NCI-H2227 treated with DMSO at 0.1 percent for 48 hours (cell line): ENCODE data around the gene RSRP1.
"Not testable (repeated sequence)": the region's sequence is repeated elsewhere in the genome, so short reads cannot be mapped to it uniquely, and the experiment has no call there.

Source experiments
- DNase-seq: peaks from one replicate; lab custom pipeline; 2025; lab: John Stamatoyannopoulos, UW

RSRP1 gene, protein sequence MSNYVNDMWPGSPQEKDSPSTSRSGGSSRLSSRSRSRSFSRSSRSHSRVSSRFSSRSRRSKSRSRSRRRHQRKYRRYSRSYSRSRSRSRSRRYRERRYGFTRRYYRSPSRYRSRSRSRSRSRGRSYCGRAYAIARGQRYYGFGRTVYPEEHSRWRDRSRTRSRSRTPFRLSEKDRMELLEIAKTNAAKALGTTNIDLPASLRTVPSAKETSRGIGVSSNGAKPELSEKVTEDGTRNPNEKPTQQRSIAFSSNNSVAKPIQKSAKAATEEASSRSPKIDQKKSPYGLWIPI

DNA sequence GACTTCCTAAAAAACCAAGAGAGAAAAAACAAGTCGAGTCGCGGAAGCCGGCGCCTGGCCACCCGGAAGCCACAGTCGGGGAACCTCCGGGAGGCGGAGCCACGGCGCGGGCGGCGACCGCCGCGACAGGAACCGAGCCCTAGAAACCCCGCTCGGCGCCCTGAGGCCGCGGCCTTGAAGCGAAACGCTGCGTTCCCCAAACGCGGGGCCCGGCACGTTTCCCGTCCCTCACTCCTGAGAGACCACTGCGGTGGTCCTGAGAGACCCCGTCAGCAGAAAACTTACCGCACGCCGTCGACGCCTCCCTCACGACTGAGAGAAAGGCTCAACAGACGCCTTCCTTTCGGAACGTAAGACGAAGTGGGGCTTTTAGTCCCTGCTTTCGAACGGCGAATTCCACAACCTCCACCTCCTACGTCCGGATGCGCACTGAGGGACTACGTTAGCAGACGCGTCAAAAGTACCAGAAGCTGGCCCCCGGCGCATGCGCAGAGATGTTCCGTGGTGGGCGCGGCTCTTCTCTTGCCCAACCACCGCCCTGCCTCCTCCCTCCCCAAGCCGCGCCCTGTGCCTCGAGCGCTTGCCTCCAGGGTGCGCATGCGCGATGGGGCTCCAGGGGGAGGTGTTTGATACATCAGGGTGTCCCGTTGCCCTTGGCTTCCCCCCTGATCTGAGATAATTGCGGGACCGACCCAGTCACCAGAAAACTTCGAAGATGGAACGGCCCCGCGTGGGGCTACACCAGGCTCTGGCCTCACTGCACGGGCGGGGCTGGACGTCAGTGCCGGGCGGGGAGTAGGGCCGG lies at the start of gene RSRP1:
Gene RSRP1, minus strand, starts transcription at position 431 of the 805 bp plus-strand sequence. CDS start 491 bp downstream, outside the sequence.
- DNase-seq: peak; percentile 99

DNA sequence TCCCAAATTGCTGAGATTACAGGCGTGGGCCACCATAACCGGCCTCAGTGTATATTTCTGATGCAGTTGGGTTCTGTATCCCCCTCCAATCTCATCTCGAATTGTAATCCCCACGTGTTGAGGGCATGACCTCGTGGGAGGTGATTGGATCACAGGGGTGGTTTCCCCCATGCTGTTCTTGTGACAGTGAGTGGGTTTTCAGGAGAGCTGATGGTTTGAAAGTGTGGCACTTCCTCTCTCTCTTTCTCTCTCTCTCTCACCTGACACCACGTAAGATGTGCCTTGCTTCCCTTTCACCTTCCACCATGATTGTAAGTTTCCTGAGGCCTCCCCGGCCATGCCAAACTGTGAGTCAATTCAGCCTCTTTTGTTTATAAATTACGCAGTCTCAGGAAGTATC lies 49.2 kb upstream of the RSRP1 start:
- not testable (repeated sequence) for DNase-seq

DNA sequence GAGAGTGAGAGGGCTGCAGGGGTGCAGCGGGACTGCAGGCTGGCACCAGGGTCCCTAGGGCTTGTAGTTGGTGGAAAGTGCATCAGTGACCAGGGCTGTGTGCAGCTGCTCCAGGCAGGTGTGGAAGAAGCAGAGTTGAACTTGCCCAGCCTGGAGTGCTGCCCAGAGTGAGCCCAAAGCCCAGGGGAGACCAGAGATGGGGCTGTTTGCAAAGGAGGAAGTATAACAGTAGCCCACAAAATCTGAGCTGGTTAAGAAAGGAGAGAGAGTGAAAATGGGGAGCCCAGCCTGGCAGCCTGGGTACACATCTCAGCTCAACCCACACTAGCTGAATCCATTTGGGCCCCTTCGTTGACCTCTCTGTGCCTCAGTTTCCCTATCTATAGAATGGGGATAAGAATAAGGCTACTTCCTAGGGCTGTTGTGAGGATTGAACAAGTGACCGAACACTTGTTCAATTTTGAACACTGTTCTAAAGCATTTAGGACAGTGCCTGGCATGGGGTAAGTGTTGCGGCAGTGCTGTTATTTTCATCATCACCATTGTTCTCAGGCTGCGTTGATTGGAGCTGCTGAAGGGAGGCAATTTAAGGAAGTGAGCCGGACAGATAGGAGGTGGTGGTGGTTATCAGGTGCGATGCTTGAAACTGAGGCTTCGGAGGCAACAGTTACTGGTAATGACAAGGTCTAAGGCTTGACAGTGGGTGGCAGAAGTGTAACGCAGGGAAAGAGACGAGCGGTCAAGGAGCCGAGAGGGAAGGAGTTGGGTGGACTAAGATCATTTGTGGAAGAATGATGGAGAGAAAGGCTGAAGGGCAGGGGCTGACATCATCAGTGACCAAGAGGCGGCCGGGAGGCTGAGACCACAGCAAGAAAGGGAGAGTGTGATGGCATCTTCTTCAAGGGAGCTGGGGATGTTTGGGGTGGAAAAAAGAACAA lies 47.9 kb upstream of the RSRP1 start:
- not testable (repeated sequence) for DNase-seq

DNA sequence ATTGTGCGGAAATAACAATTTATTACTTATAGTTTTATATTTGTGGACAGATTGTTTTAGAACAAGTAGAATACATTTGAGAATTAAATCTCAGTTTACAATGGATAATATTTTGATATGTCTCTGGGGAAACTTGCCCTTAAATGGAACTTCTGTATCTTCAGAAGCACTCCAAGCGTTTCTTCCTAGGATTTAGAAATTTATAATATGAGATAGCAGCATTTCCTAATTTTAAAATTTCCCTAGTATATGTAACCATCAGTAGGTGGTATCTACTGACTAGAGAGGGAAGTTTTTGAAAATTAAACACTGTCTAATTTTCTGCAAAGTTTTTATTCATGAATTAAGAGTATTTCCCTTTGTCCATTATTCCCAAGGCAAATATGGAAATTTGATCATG lies 46.2 kb upstream of the RSRP1 start:
- DNase-seq: not testable (repeated sequence)

DNA sequence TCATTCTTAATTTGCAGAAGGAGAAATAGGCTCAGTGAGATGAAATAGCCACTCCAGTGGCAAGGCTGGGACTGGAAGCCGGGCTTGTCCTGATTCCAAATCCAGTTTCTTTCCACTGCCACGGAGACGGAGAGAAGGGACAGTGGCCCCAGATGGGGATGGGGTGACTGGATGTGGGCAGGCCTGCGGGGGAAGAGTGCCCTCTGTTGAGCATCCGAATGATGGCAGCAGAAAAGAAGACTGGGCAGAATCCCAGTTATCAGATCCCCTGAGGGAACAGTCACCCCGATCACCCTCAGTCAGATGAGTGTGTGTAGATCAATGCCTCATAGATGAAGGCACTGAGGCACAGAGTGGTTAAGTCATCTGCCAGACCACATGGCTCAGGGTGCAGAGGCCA lies 42.8 kb upstream of the RSRP1 start:
- DNase-seq: not testable (repeated sequence)

DNA sequence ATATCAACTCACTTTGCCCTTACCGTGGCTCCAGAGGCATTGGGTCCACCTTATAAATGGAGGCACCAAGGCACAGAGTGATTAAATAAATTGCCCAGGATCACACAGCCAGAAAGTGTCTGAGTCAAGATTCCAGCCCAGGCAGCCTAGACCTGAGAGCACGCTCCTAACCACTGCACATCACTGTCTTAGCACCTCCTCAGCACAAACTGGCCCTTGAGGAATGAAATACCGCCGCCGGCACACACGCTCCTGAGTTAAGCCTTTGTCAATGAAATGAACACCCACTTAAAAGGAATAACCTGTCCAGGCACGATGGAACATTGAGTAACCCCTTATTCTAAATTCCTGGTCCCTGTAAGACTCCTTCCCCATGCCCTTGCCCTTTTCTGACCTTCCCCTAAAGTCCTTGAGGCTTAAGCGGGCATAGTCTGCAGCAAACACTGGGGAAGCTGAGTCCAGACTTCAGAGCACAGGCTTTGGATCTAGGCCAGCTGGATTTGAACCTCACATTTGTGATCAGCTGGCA lies 41.4 kb upstream of the RSRP1 start:
- DNase-seq: not testable (repeated sequence)

DNA sequence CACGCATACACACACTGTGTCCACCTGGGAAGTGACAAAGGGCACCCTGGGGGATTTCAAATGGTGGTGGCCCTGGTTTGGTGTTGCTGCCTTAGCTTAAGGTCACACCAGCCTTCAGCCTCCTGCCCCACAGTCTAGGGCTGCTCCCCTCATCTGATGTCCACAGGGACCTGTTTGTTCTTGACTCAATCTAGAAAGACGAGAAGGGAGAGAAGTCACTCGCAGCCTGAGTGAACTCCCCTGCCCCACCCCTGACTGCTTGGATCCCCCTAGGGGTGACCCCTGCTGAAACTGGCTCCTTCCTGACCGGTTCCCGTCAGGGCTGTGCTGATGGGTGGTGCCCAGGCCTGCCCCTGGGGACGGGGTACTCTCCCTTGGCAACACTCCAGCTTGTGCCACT lies 39.9 kb upstream of the RSRP1 start:
- not testable (repeated sequence) for DNase-seq

DNA sequence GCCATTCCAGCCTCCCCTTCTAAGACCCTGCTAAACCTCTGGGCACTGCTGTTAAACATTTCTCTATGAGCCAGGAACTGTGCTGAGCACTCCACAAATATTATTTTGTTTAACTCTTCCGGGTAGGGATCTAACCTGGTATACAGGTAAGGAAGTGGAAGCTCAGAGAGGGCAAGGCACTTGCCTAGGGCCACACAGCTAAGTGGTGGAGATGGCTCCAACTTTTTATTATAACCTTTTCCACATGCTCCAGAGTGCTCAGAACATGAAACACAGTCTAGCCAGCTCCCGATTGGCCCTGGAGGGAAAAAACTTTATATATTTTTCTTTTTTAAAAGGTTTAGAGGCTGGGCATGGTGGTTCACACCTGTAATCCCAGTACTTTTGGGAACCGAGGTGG lies 38.6 kb upstream of the RSRP1 start:
- not testable (repeated sequence) for DNase-seq

DNA sequence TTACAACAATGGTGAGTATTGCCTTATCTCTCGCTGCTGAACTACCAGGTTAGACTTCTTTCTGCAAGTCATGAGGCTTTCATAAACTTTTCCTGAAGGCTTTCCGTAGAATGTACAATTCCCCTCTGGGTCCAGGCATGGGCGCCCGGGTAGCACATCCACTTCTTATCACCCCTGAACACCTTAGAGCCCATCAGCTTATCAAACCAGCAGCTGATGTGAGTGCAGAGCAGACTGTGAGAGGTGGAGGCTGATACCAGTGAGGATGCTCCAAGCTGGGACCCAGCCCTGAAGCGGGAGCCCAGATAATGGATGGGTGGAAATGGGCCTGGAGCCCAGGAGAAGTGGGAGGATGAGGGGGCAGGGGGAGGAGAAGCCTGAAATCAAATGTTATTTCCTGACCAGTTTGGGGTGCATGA lies 32.4 kb upstream of the RSRP1 start:
- not testable (repeated sequence) for DNase-seq

DNA sequence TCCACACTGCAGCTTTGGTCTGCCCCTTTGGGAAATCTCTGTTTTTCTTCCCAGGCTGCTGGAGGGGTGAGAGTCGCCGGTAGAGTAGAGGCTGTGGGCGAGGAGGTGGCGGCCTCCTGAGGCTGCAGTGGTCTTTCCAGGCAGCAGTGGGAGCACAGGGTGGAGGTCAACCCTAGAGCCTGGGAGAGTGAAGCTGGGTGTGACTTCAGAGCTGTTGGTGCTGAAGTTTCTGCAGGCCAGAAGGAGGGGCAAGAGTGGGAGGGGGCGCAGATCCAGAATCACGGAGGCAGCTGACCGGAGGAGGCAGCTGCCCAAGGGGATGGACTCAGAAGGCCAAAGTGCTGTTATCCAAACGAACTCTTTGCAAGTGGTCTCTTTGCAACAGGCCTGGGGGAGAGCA lies 31.5 kb upstream of the RSRP1 start:
- DNase-seq: not testable (repeated sequence)

DNA sequence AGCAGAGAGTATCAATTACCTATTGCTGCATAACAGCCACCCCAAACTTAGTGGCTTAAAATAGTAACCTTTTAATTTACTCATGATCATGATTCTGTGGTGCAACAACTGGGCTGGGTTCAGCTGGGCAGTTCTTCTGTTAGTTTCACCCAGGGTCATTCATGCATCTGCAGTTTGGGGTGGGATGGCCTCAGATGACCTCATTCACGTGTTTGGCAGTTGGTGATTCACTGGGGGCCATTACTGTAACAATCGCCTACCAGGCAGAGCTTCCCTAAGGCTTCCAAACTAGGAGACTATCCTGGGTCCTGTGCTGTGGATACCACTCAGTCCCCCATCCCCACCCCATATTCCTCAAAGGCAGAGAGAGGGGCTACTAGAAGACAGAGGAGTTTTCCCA lies 31.1 kb upstream of the RSRP1 start:
- DNase-seq: not testable (repeated sequence)

DNA sequence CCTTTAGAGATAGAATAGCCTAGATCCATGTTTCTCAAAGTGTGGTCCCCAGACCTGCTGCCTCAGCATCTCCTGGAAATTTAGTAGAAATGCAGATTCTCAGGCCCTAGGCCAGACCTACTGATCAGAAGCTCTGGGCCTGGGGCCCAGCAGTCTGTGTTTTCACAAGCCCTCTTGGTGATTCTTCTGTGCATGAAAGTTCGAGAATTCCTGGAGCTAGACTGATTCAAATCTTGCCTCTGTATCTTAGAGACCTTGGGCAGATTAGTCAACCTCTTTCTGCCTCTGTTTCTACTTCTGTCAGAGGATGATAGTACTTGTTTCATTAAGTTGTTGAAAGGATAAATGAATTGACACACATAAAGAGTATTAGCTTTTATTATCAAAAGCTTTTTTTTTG lies 30.0 kb upstream of the RSRP1 start:
- not testable (repeated sequence) for DNase-seq

DNA sequence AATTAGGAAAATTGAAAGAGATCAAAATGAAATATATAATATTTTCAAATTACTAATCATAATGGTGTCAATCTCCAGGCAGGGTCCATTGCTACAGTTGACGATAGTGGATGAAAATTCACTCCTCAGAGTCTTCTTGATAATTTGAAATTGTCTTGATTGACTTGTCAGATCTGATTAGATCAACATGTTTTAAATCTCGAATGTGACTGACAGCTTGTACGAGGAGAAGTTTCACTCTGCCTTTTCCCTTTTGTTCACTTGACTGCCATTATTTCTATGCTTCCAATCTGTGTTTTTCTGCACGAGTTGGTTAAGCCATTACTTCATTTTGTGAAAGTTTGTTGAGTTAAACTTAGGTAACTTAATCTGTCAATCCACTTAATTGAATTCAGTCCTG lies 28.4 kb upstream of the RSRP1 start:
- not testable (repeated sequence) for DNase-seq

DNA sequence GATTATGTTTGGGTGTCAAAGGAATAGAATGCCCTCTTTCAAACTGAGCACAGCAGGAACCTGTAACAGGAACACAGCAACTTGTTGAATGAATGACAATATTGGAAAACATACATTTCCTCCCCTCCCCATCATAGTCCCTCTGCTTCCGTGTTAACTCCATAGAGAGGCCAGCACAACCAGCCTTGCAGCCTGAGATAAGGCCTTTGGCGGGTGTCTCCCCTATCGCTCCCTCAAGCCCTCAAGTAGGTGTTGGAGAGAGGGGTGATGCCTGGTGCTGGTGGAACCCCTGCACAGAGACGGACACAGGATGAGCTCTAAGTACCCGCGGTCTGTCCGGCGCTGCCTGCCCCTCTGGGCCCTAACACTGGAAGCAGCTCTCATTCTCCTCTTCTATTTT lies 25.0 kb upstream of the RSRP1 start, which contains the start of gene RHD:
Gene RHD, plus strand, starts transcription at position 272 of the 400 bp plus-strand sequence. Its CDS starts 39 bp downstream, at position 311.
- not testable (repeated sequence) for DNase-seq

DNA sequence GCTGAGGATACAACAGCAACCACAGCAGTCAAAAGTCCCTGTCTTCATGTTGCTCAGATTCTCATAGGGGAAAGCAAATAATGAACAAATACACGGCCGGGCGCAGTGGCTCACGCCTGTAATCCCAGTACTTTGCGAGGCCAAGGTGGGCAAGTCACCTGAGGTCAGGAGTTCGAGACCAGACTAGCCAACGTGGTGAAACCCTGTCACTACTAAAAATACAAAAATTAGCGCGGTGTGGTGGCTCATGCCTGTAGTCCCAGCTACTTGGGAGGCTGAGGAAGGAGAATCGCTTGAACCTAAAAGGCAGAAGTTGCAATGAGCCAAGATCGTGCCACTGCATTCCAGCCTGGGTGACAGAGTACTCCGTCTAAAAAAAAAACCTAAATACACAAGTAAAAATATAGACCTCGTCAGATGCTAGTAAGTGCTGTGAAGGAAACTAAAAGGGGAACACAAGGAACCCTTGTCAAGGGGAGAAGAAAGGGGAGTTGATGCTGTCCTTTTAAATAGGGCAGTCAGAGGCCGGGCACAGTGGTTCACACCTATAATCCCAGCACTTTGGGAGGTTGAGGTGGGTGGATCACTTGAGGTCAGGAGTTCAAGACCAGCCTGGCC lies 21.0 kb upstream of the RSRP1 start:
- DNase-seq: not testable (repeated sequence)

DNA sequence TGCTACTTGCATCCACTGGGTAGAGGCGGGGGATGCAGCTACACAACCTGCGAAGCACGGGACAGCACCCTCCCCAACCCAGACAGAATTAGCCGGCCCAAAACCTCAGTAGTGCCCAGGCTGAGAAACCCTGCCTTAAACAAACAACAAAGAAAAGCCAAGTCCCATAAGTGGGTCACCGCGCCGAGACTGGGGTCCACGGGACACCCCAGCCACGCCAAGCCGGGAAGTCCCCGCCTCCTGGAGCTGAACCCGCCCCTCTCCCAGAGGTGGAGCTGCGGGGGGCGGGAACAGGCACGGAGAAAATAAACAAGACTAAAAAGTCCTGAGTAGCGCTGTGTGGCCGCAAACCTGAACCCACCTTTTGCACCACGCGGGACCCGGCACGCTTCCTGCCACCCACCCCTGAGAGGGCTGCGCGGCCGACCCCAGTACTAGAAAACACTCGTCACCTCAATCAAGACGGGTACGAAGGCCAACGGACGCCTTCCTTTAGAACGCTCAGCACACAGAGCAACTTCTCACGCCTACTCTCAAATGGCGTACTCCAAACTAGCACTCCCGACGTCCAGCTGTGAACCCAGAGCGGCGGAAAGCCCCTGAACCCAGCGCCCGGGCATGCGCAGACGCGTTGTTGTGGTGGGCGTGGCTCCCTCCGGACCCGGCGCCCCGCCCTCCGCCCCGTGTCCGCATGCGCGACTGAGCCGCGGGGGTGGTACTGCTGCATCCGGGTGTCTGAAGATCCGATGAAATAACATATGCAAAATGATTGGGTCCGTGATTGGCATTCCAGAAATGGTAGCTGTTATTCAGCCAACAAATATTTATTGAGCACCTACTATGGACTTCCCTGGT lies 20.3 kb upstream of the RSRP1 start:
- DNase-seq: peak; percentile 23

DNA sequence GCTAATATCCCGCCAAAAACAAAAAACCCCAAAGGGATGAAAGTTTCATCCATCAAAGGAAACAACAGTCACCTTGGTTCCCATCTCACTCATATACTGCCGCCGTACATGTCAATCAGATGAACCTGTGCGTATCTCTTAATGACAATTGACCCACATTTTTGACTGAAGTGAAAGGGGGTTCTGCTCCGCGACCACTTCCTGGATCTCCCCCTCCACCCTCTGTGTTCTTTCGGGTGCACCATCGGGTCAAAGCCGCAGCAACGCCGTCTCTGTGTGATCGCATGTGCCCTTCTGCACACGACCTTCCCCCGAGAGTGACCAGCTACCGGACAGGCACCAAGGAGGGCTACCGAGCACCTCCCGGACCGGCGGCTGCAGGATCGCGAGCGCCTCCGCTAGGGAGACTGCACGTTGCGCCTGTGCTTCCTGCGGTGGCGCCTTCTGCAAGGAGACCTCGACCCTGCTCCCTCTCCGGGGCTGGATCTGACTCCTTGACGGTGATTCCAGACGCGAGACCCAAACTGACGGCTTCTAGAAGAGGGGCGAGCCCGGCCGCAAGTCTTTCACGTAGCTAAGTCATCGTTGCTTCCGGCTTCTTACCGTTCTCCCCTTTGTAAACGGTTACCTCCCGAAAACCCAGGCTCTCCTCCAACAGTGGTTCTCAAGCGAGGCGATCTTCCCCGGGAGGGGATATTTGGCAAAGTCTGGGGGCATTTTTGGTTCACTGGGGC lies 19.5 kb upstream of the RSRP1 start:
- not testable (repeated sequence) for DNase-seq

DNA sequence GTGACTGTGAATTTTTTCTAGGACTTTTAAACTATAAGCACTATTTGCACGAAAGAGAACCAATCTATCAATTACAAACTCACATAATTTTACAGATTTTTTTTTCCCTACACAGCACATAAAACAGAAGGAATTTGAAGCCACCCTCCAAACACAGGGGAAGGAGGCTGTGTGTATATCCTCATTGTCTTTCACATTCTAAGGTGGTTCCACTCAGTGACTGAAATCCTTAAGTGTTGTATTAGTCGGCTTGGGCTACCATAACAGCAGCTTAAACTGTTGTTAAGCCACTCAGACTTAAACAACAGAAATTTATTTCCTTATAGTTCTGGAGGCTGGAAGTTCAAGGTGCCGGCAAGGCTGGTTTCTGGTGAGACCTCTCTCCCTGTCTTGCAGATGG lies 13.1 kb upstream of the RSRP1 start:
- not testable (repeated sequence) for DNase-seq

DNA sequence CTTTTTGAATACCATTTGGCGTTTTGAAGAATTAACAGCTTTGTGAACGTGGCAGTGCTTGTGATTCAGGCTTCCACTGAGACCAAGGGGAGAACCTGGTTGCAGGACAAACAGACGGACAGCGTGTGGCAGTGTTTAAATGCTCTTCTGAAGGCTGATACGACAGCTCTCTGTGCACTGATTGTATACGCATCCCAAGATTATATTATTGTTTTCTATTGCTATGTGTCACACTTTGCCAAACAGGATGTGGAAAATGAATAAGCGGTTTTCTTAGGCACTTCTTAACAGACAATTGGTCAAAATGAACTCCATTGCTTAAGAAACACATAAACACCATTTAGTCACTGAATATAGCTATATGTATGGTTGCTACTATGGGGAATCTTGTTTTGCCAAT lies 12.6 kb upstream of the RSRP1 start:
- not testable (repeated sequence) for DNase-seq

DNA sequence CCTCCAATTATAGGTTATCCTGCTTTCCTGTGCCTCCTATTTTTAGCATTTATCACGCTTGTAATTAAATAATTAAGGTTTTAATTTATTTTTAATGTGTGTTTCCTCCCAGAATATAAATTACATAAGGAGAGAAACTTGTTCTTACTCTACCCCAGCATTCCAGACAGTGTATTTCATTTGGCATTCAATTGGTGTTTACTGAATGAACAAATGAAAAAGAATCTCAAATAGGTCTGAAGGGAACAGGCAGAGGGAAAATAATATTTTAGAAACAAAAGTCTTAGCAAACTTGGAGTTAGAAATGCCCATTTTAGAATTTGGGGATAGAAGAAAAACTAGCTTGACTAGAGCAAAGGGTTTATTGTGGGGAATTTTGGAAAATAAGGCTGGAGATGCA lies 9.9 kb upstream of the RSRP1 start:
- DNase-seq: no peak
